Measurements from ENCODE around the gene WFDC6.

Gene WFDC6

GRCh38 chr20:45550765-45551164 is 11.5 kb upstream of the WFDC6 start:
- Histone ChIP-seq H3K9me2 (replicated peaks; ENCODE audit: control insufficient read depth, low read length) (no peaks in the 10 kb centered on the region), H3K27me3 (ENCODE audit: control insufficient read depth, low read length) (peaks cover 19% of the 10 kb centered on the region), H3K4me3 (ENCODE audit: low read length) (no peak overlapping the region), H3K79me2 (ENCODE audit: control insufficient read depth, low read length) (no peaks in the 10 kb centered on the region), H3K4me1 (ENCODE audit: control insufficient read depth, low read length) (no peaks in the 10 kb centered on the region), H3F3A (ENCODE audit: control insufficient read depth, insufficient read depth) (no peaks in the 10 kb centered on the region), H3K4me2 (ENCODE audit: low read length) (no peak overlapping the region), H3K27ac (ENCODE audit: low read depth, low read length) (no peak overlapping the region), H3K9me3 (ENCODE audit: control insufficient read depth, insufficient read depth, low read length) (no peaks in the 10 kb centered on the region), H3K36me3 (ENCODE audit: control insufficient read depth, low read length) (no peaks in the 10 kb centered on the region), H4K20me1 (ENCODE audit: control insufficient read depth, insufficient read depth, low read depth, low read length) (no peaks in the 10 kb centered on the region)
- TF ChIP-seq, protein P1, sequence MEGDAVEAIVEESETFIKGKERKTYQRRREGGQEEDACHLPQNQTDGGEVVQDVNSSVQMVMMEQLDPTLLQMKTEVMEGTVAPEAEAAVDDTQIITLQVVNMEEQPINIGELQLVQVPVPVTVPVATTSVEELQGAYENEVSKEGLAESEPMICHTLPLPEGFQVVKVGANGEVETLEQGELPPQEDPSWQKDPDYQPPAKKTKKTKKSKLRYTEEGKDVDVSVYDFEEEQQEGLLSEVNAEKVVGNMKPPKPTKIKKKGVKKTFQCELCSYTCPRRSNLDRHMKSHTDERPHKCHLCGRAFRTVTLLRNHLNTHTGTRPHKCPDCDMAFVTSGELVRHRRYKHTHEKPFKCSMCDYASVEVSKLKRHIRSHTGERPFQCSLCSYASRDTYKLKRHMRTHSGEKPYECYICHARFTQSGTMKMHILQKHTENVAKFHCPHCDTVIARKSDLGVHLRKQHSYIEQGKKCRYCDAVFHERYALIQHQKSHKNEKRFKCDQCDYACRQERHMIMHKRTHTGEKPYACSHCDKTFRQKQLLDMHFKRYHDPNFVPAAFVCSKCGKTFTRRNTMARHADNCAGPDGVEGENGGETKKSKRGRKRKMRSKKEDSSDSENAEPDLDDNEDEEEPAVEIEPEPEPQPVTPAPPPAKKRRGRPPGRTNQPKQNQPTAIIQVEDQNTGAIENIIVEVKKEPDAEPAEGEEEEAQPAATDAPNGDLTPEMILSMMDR (IDR thresholded peaks at IDR 0.05; ENCODE audit: low read depth, low read length, poor library complexity, severe bottlenecking) = no peak
- no peak for TF ChIP-seq EZH2phosphoT487 (IDR thresholded peaks at IDR 0.05; ENCODE audit: borderline replicate concordance, low read length)

DNA sequence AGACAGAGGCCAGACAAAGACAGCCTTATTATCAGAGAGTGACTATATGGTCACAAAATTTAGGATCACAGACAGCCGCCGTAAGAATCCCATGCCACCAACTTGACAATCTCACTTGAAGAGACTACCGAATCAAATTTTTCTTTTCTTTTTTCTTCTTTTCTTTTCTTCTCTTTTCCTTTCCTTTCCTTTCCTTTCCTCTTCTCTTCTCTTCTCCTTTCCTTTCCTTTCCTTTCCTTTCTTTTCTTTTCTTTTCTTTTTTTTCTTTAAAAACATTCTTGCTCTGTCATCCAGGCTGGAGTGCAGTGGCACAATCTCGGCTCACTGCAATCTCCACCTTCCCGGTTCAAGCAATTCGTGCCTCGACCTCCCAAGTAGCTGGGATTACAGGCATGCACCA is 9.1 kb upstream of the WFDC6 start:
- no peaks in the 10 kb centered on the region for H3K36me3 ChIP-seq (ENCODE audit: control insufficient read depth, low read length)
- no peaks in the 10 kb centered on the region for H3K9me2 ChIP-seq (replicated peaks; ENCODE audit: control insufficient read depth, low read length)
- H3K4me3 ChIP-seq (ENCODE audit: low read length) = no peak overlapping the region
- no peaks in the 10 kb centered on the region for H3K79me2 ChIP-seq (ENCODE audit: control insufficient read depth, low read length)
- no peaks in the 10 kb centered on the region for H3K4me1 ChIP-seq (ENCODE audit: control insufficient read depth, low read length)
- peaks cover 22% of the 10 kb centered on the region for H3K27me3 ChIP-seq (ENCODE audit: control insufficient read depth, low read length)
- TF ChIP-seq, protein P1 (IDR thresholded peaks at IDR 0.05; ENCODE audit: low read depth, low read length, poor library complexity, severe bottlenecking) = no peak
- no peak for TF ChIP-seq EZH2phosphoT487 (IDR thresholded peaks at IDR 0.05; ENCODE audit: borderline replicate concordance, low read length)
- no peaks in the 10 kb centered on the region for H3K9me3 ChIP-seq (ENCODE audit: control insufficient read depth, insufficient read depth, low read length)
- H3K4me2 ChIP-seq (ENCODE audit: low read length) = no peak overlapping the region
- no peaks in the 10 kb centered on the region for H4K20me1 ChIP-seq (ENCODE audit: control insufficient read depth, insufficient read depth, low read depth, low read length)
- H3K27ac ChIP-seq (ENCODE audit: low read depth, low read length) = no peak overlapping the region
- H3F3A ChIP-seq (ENCODE audit: control insufficient read depth, insufficient read depth) = no peaks in the 10 kb centered on the region

- Histone ChIP-seq H3K4me2 (ENCODE audit: low read length) (no peak within 1 kb of the TSS), H3K9me2 (replicated peaks; ENCODE audit: control insufficient read depth, low read length) (no peaks in the 10 kb centered on the region), H3K27me3 (ENCODE audit: control insufficient read depth, low read length) (peaks cover 22% of the 10 kb centered on the region), H4K20me1 (ENCODE audit: control insufficient read depth, insufficient read depth, low read depth, low read length) (no peaks in the 10 kb centered on the region), H3F3A (ENCODE audit: control insufficient read depth, insufficient read depth) (no peaks in the 10 kb centered on the region), H3K79me2 (ENCODE audit: control insufficient read depth, low read length) (no peaks in the 10 kb centered on the region), H3K4me3 (ENCODE audit: low read length) (no peak within 1 kb of the TSS), H3K9me3 (ENCODE audit: control insufficient read depth, insufficient read depth, low read length) (no peaks in the 10 kb centered on the region), H3K36me3 (ENCODE audit: control insufficient read depth, low read length) (no peaks in the 10 kb centered on the region), H3K4me1 (ENCODE audit: control insufficient read depth, low read length) (no peaks in the 10 kb centered on the region), H3K27ac (ENCODE audit: low read depth, low read length) (no peak within 1 kb of the TSS)
- TF ChIP-seq, protein P1 (IDR thresholded peaks at IDR 0.05; ENCODE audit: low read depth, low read length, poor library complexity, severe bottlenecking) = no peak
- TF ChIP-seq EZH2phosphoT487 (IDR thresholded peaks at IDR 0.05; ENCODE audit: borderline replicate concordance, low read length) = no peak
Measured at GRCh38 chr20:45547206-45547770, 8.0 kb upstream of the WFDC6 start, which contains the start of gene EPPIN. Gene EPPIN (minus strand): TSS chr20:45547401. CDS start chr20:45547357, 44 bp downstream.

Data from DOHH2 (cell line).